Measurements from ENCODE around the gene FAM228A.

Gene FAM228A

GRCh38 chr2:24179683-24180082 is 4.8 kb downstream of the FAM228A start:
- Histone ChIP-seq H3K4me1 (ENCODE audit: low read depth, poor library complexity, severe bottlenecking) (peaks cover 13% of the 10 kb centered on the region), H2AFZ (ENCODE audit: low read depth) (no peak overlapping the region), H3K36me3 (ENCODE audit: insufficient read depth) (no peaks in the 10 kb centered on the region), H4K20me1 (ENCODE audit: insufficient read depth) (no peaks in the 10 kb centered on the region), H3K4me2 (no peak overlapping the region), H3K27me3 (ENCODE audit: insufficient read depth, low read depth) (no peaks in the 10 kb centered on the region), H3K4me3 (IDR thresholded peaks at IDR 0.05; ENCODE audit: insufficient read depth, low read depth, low read length) (no peak overlapping the region), H3K79me2 (ENCODE audit: insufficient read depth, low read depth) (no peaks in the 10 kb centered on the region), H3K9ac (no peak overlapping the region), H3K27ac (no peak overlapping the region)
- no peak for TF ChIP-seq CTCF (conservative IDR thresholded peaks at IDR 0.05; ENCODE audit: low read depth, low read length)

GRCh38 chr2:24181849-24182248 is 7.0 kb downstream of the FAM228A start:
- Histone ChIP-seq H3K9ac (no peak overlapping the region), H3K4me1 (ENCODE audit: low read depth, poor library complexity, severe bottlenecking) (peaks cover 7% of the 10 kb centered on the region), H3K79me2 (ENCODE audit: insufficient read depth, low read depth) (no peaks in the 10 kb centered on the region), H3K4me2 (no peak overlapping the region), H3K27me3 (ENCODE audit: insufficient read depth, low read depth) (no peaks in the 10 kb centered on the region), H3K4me3 (IDR thresholded peaks at IDR 0.05; ENCODE audit: insufficient read depth, low read depth, low read length) (no peak overlapping the region), H3K27ac (no peak overlapping the region), H4K20me1 (ENCODE audit: insufficient read depth) (no peaks in the 10 kb centered on the region), H3K36me3 (ENCODE audit: insufficient read depth) (no peaks in the 10 kb centered on the region), H2AFZ (ENCODE audit: low read depth) (no peak overlapping the region)
- no peak for TF ChIP-seq CTCF (conservative IDR thresholded peaks at IDR 0.05; ENCODE audit: low read depth, low read length)

GRCh38 chr2:24182507-24182906 is 7.7 kb downstream of the FAM228A start:
- no peak overlapping the region for H3K9ac ChIP-seq
- H3K27me3 ChIP-seq (ENCODE audit: insufficient read depth, low read depth) = no peaks in the 10 kb centered on the region
- no peaks in the 10 kb centered on the region for H3K79me2 ChIP-seq (ENCODE audit: insufficient read depth, low read depth)
- no peak for TF ChIP-seq CTCF (conservative IDR thresholded peaks at IDR 0.05; ENCODE audit: low read depth, low read length)
- no peak overlapping the region for H2AFZ ChIP-seq (ENCODE audit: low read depth)
- no peak overlapping the region for H3K4me3 ChIP-seq (IDR thresholded peaks at IDR 0.05; ENCODE audit: insufficient read depth, low read depth, low read length)
- no peaks in the 10 kb centered on the region for H3K36me3 ChIP-seq (ENCODE audit: insufficient read depth)
- H3K4me1 ChIP-seq (ENCODE audit: low read depth, poor library complexity, severe bottlenecking) = peaks cover under 1% of the 10 kb centered on the region
- no peak overlapping the region for H3K4me2 ChIP-seq
- no peaks in the 10 kb centered on the region for H4K20me1 ChIP-seq (ENCODE audit: insufficient read depth)
- H3K27ac ChIP-seq = no peak overlapping the region

- H3K79me2 ChIP-seq (ENCODE audit: insufficient read depth, low read depth) = no peaks in the 10 kb centered on the region
Measured at GRCh38 chr2:24183366-24184069, 8.7 kb downstream of the FAM228A start.

More at GRCh38 chr2:24183366-24184069, 8.7 kb downstream of the FAM228A start:
- H3K9ac ChIP-seq = no peak overlapping the region
- no peak for TF ChIP-seq CTCF (conservative IDR thresholded peaks at IDR 0.05; ENCODE audit: low read depth, low read length)
- H3K36me3 ChIP-seq (ENCODE audit: insufficient read depth) = no peaks in the 10 kb centered on the region
- H3K27ac ChIP-seq = no peak overlapping the region
- no peaks in the 10 kb centered on the region for H3K27me3 ChIP-seq (ENCODE audit: insufficient read depth, low read depth)
- H4K20me1 ChIP-seq (ENCODE audit: insufficient read depth) = no peaks in the 10 kb centered on the region
- H3K4me2 ChIP-seq = no peak overlapping the region
- H3K4me1 ChIP-seq (ENCODE audit: low read depth, poor library complexity, severe bottlenecking) = no peaks in the 10 kb centered on the region
- no peak overlapping the region for H2AFZ ChIP-seq (ENCODE audit: low read depth)
- H3K4me3 ChIP-seq (IDR thresholded peaks at IDR 0.05; ENCODE audit: insufficient read depth, low read depth, low read length) = no peak overlapping the region
